Measurements from ENCODE around the gene PRKCA.

PRKCA gene

DNA sequence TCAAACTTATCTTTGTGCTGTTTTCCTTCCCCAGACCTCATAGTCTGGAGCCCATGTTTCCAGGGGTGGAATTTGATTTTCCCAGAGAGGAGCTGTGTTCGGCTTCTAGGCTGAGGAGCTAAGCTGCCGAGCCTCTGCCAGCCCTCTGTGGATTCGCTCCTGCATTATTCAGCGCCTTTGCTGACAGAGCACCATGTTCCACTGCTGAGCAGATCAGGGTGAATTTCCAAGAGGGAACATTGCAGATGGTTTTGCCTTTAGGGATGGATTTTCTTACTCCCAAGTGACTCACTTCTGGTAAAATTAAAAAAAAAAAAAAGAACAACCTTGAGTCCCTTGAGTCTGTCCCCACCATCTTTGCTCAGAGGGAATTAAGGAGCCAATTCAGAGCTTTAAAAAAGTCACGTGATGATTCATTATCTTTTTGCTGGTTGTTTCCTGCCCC lies 229.5 kb downstream of the PRKCA start:
- no peak overlapping the region for H3K4me3 ChIP-seq (ENCODE audit: insufficient read depth, low read depth, low read length, poor library complexity, severe bottlenecking)
- no peaks in the 10 kb centered on the region for H3K9me3 ChIP-seq (ENCODE audit: control insufficient read depth, low read length)
- no peaks in the 10 kb centered on the region for H3K36me3 ChIP-seq (ENCODE audit: control insufficient read depth, insufficient read depth, low read length)
- no peak overlapping the region for H3K27ac ChIP-seq (ENCODE audit: insufficient read depth, low read length, poor library complexity, severe bottlenecking)
- DNase-seq = no peak
- H3K27me3 ChIP-seq (replicated peaks; ENCODE audit: control insufficient read depth, insufficient read depth, low read length, poor library complexity, severe bottlenecking) = no peaks in the 10 kb centered on the region
- peaks cover 4% of the 10 kb centered on the region for H3K4me1 ChIP-seq (ENCODE audit: control insufficient read depth, insufficient read depth, low read length, poor library complexity, severe bottlenecking)

- H3K4me1 ChIP-seq (ENCODE audit: control insufficient read depth, insufficient read depth, low read length, poor library complexity, severe bottlenecking) = peaks cover 4% of the 10 kb centered on the region
- no peak overlapping the region for H3K27ac ChIP-seq (ENCODE audit: insufficient read depth, low read length, poor library complexity, severe bottlenecking)
- H3K36me3 ChIP-seq (ENCODE audit: control insufficient read depth, insufficient read depth, low read length) = no peaks in the 10 kb centered on the region
- no peaks in the 10 kb centered on the region for H3K27me3 ChIP-seq (replicated peaks; ENCODE audit: control insufficient read depth, insufficient read depth, low read length, poor library complexity, severe bottlenecking)
- H3K9me3 ChIP-seq (ENCODE audit: control insufficient read depth, low read length) = no peaks in the 10 kb centered on the region
- no peak overlapping the region for H3K4me3 ChIP-seq (ENCODE audit: insufficient read depth, low read depth, low read length, poor library complexity, severe bottlenecking)
- DNase-seq = no peak
Observed at GRCh38 chr17:66533572-66533971, 231.2 kb downstream of the PRKCA start.

GRCh38 chr17:66533986-66534385 lies 231.6 kb downstream of the PRKCA start:
- peaks cover 4% of the 10 kb centered on the region for H3K4me1 ChIP-seq (ENCODE audit: control insufficient read depth, insufficient read depth, low read length, poor library complexity, severe bottlenecking)
- H3K27ac ChIP-seq (ENCODE audit: insufficient read depth, low read length, poor library complexity, severe bottlenecking) = no peak overlapping the region
- H3K27me3 ChIP-seq (replicated peaks; ENCODE audit: control insufficient read depth, insufficient read depth, low read length, poor library complexity, severe bottlenecking) = no peaks in the 10 kb centered on the region
- H3K4me3 ChIP-seq (ENCODE audit: insufficient read depth, low read depth, low read length, poor library complexity, severe bottlenecking) = no peak overlapping the region
- H3K9me3 ChIP-seq (ENCODE audit: control insufficient read depth, low read length) = no peaks in the 10 kb centered on the region
- H3K36me3 ChIP-seq (ENCODE audit: control insufficient read depth, insufficient read depth, low read length) = no peaks in the 10 kb centered on the region
- no peak for DNase-seq

DNA sequence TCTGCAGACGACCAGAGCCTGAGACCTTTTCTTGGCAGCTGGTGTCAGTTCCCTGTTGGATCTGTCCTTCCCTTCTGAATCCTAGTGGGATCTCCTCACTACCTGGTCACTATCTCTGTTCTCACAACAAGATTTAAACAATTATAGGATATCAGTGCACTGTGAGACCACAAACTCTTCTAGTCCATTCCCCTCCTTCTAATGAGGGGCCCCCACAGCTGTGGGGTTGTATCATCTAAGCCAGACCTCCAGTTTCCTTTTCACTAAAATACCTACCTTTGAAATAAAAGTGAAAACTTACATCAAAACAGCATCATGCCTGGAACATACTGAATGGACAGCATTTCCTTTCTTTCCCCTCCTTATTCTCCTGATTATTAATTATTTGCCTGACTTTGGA lies 233.2 kb downstream of the PRKCA start:
- Histone ChIP-seq H3K36me3 (ENCODE audit: control insufficient read depth, insufficient read depth, low read length) (no peaks in the 10 kb centered on the region), H3K4me3 (ENCODE audit: insufficient read depth, low read depth, low read length, poor library complexity, severe bottlenecking) (no peak overlapping the region), H3K27ac (ENCODE audit: insufficient read depth, low read length, poor library complexity, severe bottlenecking) (no peak overlapping the region), H3K9me3 (ENCODE audit: control insufficient read depth, low read length) (no peaks in the 10 kb centered on the region), H3K27me3 (replicated peaks; ENCODE audit: control insufficient read depth, insufficient read depth, low read length, poor library complexity, severe bottlenecking) (no peaks in the 10 kb centered on the region), H3K4me1 (ENCODE audit: control insufficient read depth, insufficient read depth, low read length, poor library complexity, severe bottlenecking) (peaks cover 4% of the 10 kb centered on the region)
- no peak for DNase-seq

DNA sequence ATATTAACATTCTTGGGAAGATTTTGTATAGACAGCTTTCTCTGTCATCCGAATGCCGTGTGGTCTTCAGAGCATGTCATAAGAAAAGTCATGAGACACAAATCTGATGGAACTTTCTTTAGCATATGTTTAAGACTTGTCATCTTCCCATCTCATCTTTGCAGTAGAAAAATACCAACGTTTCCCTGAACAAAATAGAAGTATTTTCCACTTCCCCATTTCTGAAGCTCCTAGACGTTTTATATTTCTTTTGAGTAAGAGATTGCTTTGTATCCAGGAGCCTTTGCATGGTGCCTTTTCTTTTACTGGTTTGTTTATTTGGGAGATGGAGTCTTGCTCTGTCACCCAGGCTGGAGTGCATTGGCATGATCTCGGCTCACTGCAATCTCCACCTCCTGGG lies 235.1 kb downstream of the PRKCA start:
- no peaks in the 10 kb centered on the region for H3K27me3 ChIP-seq (replicated peaks; ENCODE audit: control insufficient read depth, insufficient read depth, low read length, poor library complexity, severe bottlenecking)
- H3K4me3 ChIP-seq (ENCODE audit: insufficient read depth, low read depth, low read length, poor library complexity, severe bottlenecking) = no peak overlapping the region
- H3K4me1 ChIP-seq (ENCODE audit: control insufficient read depth, insufficient read depth, low read length, poor library complexity, severe bottlenecking) = peaks cover 16% of the 10 kb centered on the region
- no peak for DNase-seq
- no peaks in the 10 kb centered on the region for H3K36me3 ChIP-seq (ENCODE audit: control insufficient read depth, insufficient read depth, low read length)
- no peaks in the 10 kb centered on the region for H3K9me3 ChIP-seq (ENCODE audit: control insufficient read depth, low read length)
- no peak overlapping the region for H3K27ac ChIP-seq (ENCODE audit: insufficient read depth, low read length, poor library complexity, severe bottlenecking)

DNA sequence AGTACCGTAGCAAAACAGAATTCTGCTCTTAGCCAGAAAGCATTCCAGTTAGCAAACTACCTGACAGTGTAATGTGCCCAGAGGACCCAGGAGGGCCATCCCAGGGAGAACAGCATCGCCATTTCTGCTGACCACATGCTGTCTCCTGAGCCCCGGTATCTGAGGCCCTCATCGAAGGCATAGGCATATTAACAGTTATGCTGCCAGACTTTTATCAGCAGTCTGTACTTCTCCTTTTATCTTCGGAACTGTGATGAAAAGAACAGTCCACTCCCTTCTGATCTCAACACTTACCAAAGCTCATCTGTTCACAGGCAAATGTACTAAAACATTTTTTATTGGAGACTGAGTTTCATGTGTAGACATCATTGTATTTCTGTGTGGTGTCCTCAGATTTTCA lies 236.4 kb downstream of the PRKCA start:
- Histone ChIP-seq H3K27ac (ENCODE audit: insufficient read depth, low read length, poor library complexity, severe bottlenecking) (no peak overlapping the region), H3K4me1 (ENCODE audit: control insufficient read depth, insufficient read depth, low read length, poor library complexity, severe bottlenecking) (peaks cover 20% of the 10 kb centered on the region)

DNA sequence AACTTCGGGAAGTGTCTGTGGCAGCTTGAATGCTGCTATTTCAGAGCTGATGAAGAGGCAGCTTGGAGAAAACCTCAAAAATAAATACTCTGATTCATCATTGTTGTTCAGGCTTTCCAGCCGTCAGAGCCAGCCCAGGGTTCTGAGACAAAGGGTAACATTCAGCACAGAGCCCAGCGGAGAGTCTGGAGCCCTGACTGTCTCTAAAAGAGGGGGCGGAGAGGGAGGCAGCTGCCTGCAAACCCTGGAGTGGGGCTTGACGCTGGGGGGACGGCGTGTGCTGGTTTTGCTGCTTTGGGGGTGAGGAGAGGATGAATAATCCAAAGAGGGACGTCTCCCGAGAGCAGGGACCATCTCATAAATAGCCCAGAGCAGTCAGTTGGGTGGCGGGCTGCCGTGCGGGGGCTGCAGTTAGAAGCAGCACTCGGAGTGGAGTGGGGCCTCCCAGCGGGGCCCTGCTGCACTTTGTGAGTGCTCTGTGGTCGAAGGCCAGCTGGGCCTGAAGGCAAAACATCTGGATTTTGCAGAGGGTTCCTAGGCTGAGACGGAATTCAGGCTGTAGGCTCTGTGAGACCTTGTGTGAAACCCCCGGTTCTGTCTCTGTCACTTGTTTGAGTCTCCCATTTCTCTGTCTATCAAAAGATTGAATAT lies 237.8 kb downstream of the PRKCA start:
- Histone ChIP-seq H3K27me3 (replicated peaks; ENCODE audit: control insufficient read depth, insufficient read depth, low read length, poor library complexity, severe bottlenecking) (no peaks in the 10 kb centered on the region), H3K4me1 (ENCODE audit: control insufficient read depth, insufficient read depth, low read length, poor library complexity, severe bottlenecking) (peaks cover 20% of the 10 kb centered on the region), H3K27ac (ENCODE audit: insufficient read depth, low read length, poor library complexity, severe bottlenecking) (no peak overlapping the region), H3K4me3 (ENCODE audit: insufficient read depth, low read depth, low read length, poor library complexity, severe bottlenecking) (no peak overlapping the region), H3K36me3 (ENCODE audit: control insufficient read depth, insufficient read depth, low read length) (no peaks in the 10 kb centered on the region), H3K9me3 (ENCODE audit: control insufficient read depth, low read length) (no peaks in the 10 kb centered on the region)
- DNase-seq = no peak

More for the DNA sequence above, 236.4 kb downstream of the PRKCA start:
- H3K36me3 ChIP-seq (ENCODE audit: control insufficient read depth, insufficient read depth, low read length) = no peaks in the 10 kb centered on the region
- no peak overlapping the region for H3K4me3 ChIP-seq (ENCODE audit: insufficient read depth, low read depth, low read length, poor library complexity, severe bottlenecking)
- DNase-seq = no peak
- no peaks in the 10 kb centered on the region for H3K9me3 ChIP-seq (ENCODE audit: control insufficient read depth, low read length)
- no peaks in the 10 kb centered on the region for H3K27me3 ChIP-seq (replicated peaks; ENCODE audit: control insufficient read depth, insufficient read depth, low read length, poor library complexity, severe bottlenecking)

DNA sequence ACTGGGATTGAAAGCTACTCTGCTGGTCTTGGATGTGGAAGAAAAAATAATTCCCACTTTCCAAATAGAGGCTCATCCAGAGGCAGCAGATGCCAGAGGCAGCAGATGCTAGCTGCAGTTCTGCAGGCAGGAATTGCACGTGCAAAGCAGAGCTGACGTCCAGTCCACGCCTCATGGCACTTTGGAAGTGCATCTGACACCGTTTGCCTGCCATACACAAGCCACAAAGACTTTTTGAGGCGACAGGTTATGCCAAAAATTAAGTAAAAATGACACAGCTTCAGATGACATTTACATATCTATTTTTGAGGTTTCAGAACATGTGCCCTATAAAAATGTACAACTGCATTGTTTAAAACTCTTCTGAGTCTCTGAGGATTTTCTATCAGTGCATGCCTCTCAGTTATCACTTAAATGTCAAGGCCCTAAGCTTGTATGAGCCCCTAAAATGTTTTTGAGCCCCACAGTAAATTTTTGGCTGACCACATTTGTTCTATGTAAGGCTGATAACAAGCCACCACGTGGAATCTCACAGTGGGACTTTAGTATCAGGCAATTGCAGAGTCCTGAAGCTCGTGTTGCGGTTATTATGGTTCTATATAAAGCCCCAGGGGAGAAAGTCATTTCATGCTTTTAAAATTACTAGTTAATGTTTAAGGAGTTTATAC lies 239.2 kb downstream of the PRKCA start:
- no peaks in the 10 kb centered on the region for H3K36me3 ChIP-seq (ENCODE audit: control insufficient read depth, insufficient read depth, low read length)
- H3K27ac ChIP-seq (ENCODE audit: insufficient read depth, low read length, poor library complexity, severe bottlenecking) = no peak overlapping the region
- H3K27me3 ChIP-seq (replicated peaks; ENCODE audit: control insufficient read depth, insufficient read depth, low read length, poor library complexity, severe bottlenecking) = no peaks in the 10 kb centered on the region
- H3K4me3 ChIP-seq (ENCODE audit: insufficient read depth, low read depth, low read length, poor library complexity, severe bottlenecking) = no peak overlapping the region
- no peaks in the 10 kb centered on the region for H3K9me3 ChIP-seq (ENCODE audit: control insufficient read depth, low read length)
- DNase-seq = no peak
- peaks cover 16% of the 10 kb centered on the region for H3K4me1 ChIP-seq (ENCODE audit: control insufficient read depth, insufficient read depth, low read length, poor library complexity, severe bottlenecking)

DNA sequence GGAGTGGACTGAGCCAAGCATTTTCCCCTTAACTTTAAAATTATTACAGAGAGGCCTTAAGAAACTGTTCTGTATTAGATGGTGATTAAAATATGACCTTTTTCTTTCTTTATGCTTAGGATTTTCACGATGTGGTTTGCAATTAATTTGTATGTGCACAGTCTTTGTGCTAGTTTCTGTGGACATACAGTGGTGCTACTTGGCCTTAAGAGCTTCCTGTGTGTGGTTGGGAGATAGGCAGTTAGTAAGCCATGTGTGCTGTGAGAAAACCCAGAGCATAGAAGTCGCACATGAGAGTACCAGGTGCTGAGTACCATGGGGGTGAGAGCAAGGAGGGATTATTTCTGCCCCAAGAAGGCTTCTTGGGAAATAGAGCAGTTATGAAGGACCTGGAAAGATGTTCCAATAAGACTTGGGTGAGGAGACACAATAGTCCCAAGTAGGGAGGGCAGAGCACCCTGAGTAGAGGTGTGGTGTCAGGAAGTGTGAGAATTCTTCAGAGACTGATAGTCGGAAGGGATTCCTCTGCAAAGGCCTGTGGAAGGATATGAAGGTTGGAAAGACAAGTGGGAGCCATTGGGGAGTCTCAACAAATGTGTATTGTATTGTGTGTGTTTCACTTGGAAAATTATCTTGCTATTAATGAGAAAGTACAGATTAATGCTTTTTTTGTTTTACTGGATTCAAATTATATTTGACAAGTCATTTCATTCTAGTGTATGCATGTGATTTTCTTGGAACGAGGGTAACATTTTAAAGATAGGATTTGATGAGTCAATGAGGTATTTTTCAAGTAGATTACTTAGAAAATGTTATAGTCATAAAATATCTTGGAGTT lies 239.9 kb downstream of the PRKCA start:
- DNase-seq = no peak
- Histone ChIP-seq H3K4me1 (ENCODE audit: control insufficient read depth, insufficient read depth, low read length, poor library complexity, severe bottlenecking) (peaks cover 19% of the 10 kb centered on the region), H3K4me3 (ENCODE audit: insufficient read depth, low read depth, low read length, poor library complexity, severe bottlenecking) (no peak overlapping the region), H3K36me3 (ENCODE audit: control insufficient read depth, insufficient read depth, low read length) (no peaks in the 10 kb centered on the region), H3K9me3 (ENCODE audit: control insufficient read depth, low read length) (no peaks in the 10 kb centered on the region), H3K27me3 (replicated peaks; ENCODE audit: control insufficient read depth, insufficient read depth, low read length, poor library complexity, severe bottlenecking) (no peaks in the 10 kb centered on the region), H3K27ac (ENCODE audit: insufficient read depth, low read length, poor library complexity, severe bottlenecking) (no peak overlapping the region)
